Activated T-cell treated with anti-CD3 and anti-CD28 coated beads, Interleukin-2, amount 50 U/mL, for 1 hour (primary cell): ENCODE measurements around the gene ASB9.
"Not testable (repeated sequence)": the region's sequence is repeated elsewhere in the genome, so short reads cannot be mapped to it uniquely, and the experiment has no call there.

ENCODE experiments used
- DNase-seq: peaks from one replicate; pipeline ENCODE4 v3.0.0-alpha.2; 2020

ASB9 gene

GRCh38 chrX:15240414-15240813 is 29.5 kb downstream of the ASB9 start:
- DNase-seq: no peak

- DNase-seq: no peak
Measured at GRCh38 chrX:15236146-15236545, 33.7 kb downstream of the ASB9 start.

GRCh38 chrX:15235001-15235400 is 34.9 kb downstream of the ASB9 start:
- no peak for DNase-seq

- DNase-seq: no peak
Measured at GRCh38 chrX:15233416-15234015, 36.4 kb downstream of the ASB9 start.

GRCh38 chrX:15224747-15225146 is 45.1 kb downstream of the ASB9 start:
- DNase-seq: no peak

GRCh38 chrX:15221321-15221720 is 48.6 kb downstream of the ASB9 start:
- DNase-seq: no peak

GRCh38 chrX:15217161-15217560 is 52.7 kb downstream of the ASB9 start:
- no peak for DNase-seq

- DNase-seq: no peak
Measured at GRCh38 chrX:15216280-15216679, 53.6 kb downstream of the ASB9 start.

GRCh38 chrX:15215366-15215765 is 54.5 kb downstream of the ASB9 start:
- no peak for DNase-seq

GRCh38 chrX:15214588-15214987 is 55.3 kb downstream of the ASB9 start:
- DNase-seq: no peak

- DNase-seq: no peak
Measured at GRCh38 chrX:15209096-15209495, 60.8 kb downstream of the ASB9 start.

GRCh38 chrX:15207994-15208393 is 61.9 kb downstream of the ASB9 start:
- no peak for DNase-seq

- no peak for DNase-seq
Measured at GRCh38 chrX:15207384-15207783, 62.5 kb downstream of the ASB9 start.

- DNase-seq: no peak
Measured at GRCh38 chrX:15206306-15206705, 63.6 kb downstream of the ASB9 start.

GRCh38 chrX:15204130-15204751 is 65.6 kb downstream of the ASB9 start:
- no peak for DNase-seq

- no peak for DNase-seq
Measured at GRCh38 chrX:15203694-15204093, 66.2 kb downstream of the ASB9 start.

- no peak for DNase-seq
Measured at GRCh38 chrX:15202454-15203177, 67.3 kb downstream of the ASB9 start.

- DNase-seq: no peak
Measured at GRCh38 chrX:15200871-15201270, 69.0 kb downstream of the ASB9 start.

GRCh38 chrX:15198608-15199202 is 71.2 kb downstream of the ASB9 start:
- DNase-seq: not testable (repeated sequence)

GRCh38 chrX:15194146-15194545 is 75.7 kb downstream of the ASB9 start:
- DNase-seq: no peak
